IPS-20b (cell line): ENCODE data around the gene LAMA2.

Experiments used
- H3K27ac ChIP-seq: one replicate; pipeline ENCODE4 v1.5.1; 2013; ENCODE audit warnings: low read length
- H3K27me3 ChIP-seq: 2 replicates; pipeline ENCODE4 v1.6.1; 2013; ENCODE audit warnings: mild to moderate bottlenecking, low read length, inconsistent platforms; ENCODE audit not compliant: insufficient read depth
- H3K36me3 ChIP-seq: 2 replicates; pipeline ENCODE4 v1.6.1; 2013; ENCODE audit warnings: low read depth, mild to moderate bottlenecking, inconsistent platforms, low read length, moderate library complexity; ENCODE audit not compliant: insufficient read depth
- H3K4me1 ChIP-seq: 2 replicates; pipeline ENCODE4 v1.6.1; 2013; ENCODE audit warnings: mild to moderate bottlenecking, control low read depth, inconsistent platforms, low read length, moderate library complexity; ENCODE audit not compliant: insufficient read depth
- H3K4me3 ChIP-seq: 2 replicates; pipeline ENCODE4 v1.5.1; 2013; ENCODE audit warnings: mild to moderate bottlenecking, low read length, inconsistent platforms
- H3K9ac ChIP-seq: 2 replicates; pipeline ENCODE4 v1.6.1; 2013; ENCODE audit warnings: low read depth, mild to moderate bottlenecking, inconsistent platforms, low read length, moderate library complexity
- H3K9me3 ChIP-seq: 2 replicates; pipeline ENCODE4 v1.6.1; 2013; ENCODE audit warnings: mild to moderate bottlenecking, low read depth, low read length, inconsistent platforms; ENCODE audit not compliant: insufficient read depth

Gene LAMA2

DNA sequence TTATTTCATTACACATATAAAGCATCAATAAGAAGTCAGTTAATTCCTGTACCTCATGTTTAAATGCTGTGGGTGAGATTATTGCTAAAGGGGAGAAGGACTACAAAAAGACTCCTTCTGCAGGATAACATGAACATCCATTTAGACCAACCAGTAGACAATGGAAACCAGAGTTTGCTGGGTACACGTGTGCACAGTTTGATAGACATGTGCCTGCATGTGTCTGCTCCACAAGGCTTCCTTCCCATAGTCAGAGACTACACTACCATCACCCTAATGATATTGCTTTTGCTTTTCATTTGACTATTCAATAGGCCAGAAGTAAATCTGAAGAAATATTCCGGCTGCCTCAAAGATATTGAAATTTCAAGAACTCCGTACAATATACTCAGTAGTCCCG is 595.4 kb downstream of the LAMA2 start:
- H3K27me3 ChIP-seq: no peaks in the 10 kb centered on the region
- H3K36me3 ChIP-seq: no peaks in the 10 kb centered on the region
- H3K9ac ChIP-seq: no peak overlapping the region
- no peaks in the 10 kb centered on the region for H3K9me3 ChIP-seq
- no peak overlapping the region for H3K4me3 ChIP-seq
- no peak overlapping the region for H3K27ac ChIP-seq
- 0 out of 2 replicates have a peak, but pooled peaks cover 4% of the 10 kb centered on the region for H3K4me1 ChIP-seq

DNA sequence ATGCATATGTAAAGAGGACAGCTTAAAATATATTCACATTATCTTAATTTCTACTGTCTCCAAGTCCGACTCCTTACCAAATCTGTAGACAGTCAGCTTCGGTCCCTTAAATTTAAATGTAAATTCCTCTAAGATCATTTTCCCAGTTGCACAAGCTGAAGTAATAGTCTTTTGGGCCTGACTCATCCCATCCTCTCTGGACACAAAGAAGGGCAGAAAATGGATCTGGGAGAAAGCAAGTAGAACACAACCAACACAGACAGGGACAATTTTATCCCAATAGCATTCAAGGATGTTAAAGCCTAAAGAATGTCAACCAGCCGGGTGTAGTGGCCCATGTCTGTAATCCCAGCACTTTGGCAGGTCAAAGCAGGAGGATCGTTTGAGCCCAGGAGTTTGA is 598.8 kb downstream of the LAMA2 start:
- Histone ChIP-seq H3K9ac (no peak overlapping the region), H3K4me1 (no peaks in the 10 kb centered on the region), H3K9me3 (no peaks in the 10 kb centered on the region), H3K27me3 (no peaks in the 10 kb centered on the region), H3K36me3 (no peaks in the 10 kb centered on the region), H3K27ac (no peak overlapping the region), H3K4me3 (no peak overlapping the region)

DNA sequence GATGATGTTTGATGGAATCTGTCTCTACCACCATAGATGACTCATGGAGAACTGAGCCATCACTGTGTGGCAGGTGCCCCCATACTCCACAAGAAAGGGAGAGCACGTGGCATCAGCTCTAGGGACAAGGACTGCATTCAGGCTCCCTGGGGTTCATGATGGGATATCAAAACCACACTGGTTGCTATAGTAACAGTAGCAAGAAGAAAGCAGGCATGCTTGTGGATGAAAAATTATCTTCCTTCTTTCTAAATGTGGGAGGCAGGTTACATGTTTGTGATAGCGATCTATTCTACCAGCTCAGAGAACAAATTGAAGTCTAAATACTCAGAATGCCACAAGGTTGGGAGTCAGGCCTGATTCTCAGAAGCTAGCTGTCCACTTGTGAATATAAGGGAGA is 602.8 kb downstream of the LAMA2 start:
- Histone ChIP-seq H3K9me3 (no peaks in the 10 kb centered on the region), H3K36me3 (no peaks in the 10 kb centered on the region), H3K27ac (no peak overlapping the region), H3K4me3 (no peak overlapping the region), H3K9ac (no peak overlapping the region), H3K27me3 (no peaks in the 10 kb centered on the region), H3K4me1 (no peaks in the 10 kb centered on the region)

GRCh38 chr6:129486327-129486726 is 603.4 kb downstream of the LAMA2 start:
- H3K4me1 ChIP-seq: no peaks in the 10 kb centered on the region
- H3K9me3 ChIP-seq: no peaks in the 10 kb centered on the region
- no peaks in the 10 kb centered on the region for H3K27me3 ChIP-seq
- no peak overlapping the region for H3K9ac ChIP-seq
- no peaks in the 10 kb centered on the region for H3K36me3 ChIP-seq
- no peak overlapping the region for H3K4me3 ChIP-seq
- no peak overlapping the region for H3K27ac ChIP-seq

DNA sequence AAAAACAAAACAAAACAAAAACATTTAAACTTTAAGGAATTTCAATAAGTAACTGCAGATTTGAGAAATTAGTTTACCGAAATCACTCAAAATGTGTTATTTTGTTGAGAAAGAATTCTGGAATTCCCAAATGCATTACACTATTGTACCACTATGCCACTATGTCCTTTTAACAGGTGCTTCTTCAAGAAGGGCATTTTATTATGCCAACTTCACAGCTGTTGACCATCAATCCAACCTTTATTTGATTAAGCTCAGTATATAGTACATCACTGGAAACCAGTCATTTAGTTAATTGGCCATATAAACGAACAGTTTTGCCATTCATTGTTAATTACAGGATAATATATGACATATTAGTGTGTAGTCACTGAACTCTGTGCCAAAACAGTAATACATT is 605.4 kb downstream of the LAMA2 start:
- Histone ChIP-seq H3K27me3 (no peaks in the 10 kb centered on the region), H3K9me3 (no peaks in the 10 kb centered on the region), H3K36me3 (no peaks in the 10 kb centered on the region), H3K9ac (no peak overlapping the region), H3K27ac (no peak overlapping the region), H3K4me3 (no peak overlapping the region), H3K4me1 (peaks cover 3% of the 10 kb centered on the region; the same call in 1 of the 2 replicates)

- Histone ChIP-seq H3K4me1 (peaks cover 3% of the 10 kb centered on the region; the same call in 1 of the 2 replicates), H3K9me3 (no peaks in the 10 kb centered on the region), H3K27ac (no peak overlapping the region), H3K4me3 (no peak overlapping the region), H3K9ac (no peak overlapping the region), H3K27me3 (no peaks in the 10 kb centered on the region), H3K36me3 (no peaks in the 10 kb centered on the region)
Observed at GRCh38 chr6:129489215-129489765, 606.4 kb downstream of the LAMA2 start.

DNA sequence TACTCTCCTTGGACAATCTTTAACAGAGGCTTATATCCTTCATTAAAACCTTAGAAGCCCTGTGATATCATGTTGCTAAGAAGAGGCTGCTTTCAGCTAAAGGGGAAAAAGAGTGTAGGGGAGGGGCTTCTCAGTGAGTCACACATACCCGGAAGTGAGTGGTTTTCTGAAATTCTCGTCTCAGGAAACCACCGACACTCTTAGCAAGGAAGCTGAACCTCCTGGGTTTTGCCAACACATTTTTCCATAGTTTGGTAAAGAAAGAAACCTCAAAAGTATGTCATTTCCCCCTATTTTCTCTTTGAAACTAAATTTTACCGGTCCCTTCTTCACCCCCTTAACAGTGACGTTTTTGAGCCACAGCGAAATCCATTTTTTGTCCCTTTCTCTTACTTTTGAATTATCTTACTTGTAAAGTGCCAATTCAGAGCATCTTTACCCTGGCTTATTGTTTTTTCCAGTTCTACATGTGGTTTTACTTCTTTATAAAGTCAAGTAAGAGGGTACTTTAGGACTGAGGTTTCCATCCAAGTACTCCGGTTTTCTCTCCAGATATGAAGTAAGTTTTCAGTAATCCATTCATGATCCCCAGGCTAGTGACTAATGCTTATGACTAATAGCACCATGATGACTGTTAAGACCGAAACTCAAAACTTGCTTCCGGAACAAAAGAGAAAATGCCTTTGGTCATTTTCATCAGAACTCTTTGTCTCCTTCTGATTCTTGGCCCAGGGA is 607.8 kb downstream of the LAMA2 start:
- Histone ChIP-seq H3K27me3 (no peaks in the 10 kb centered on the region), H3K4me1 (peaks cover 3% of the 10 kb centered on the region; the same call in 1 of the 2 replicates), H3K9ac (no peak overlapping the region), H3K4me3 (no peak overlapping the region), H3K36me3 (no peaks in the 10 kb centered on the region), H3K27ac (no peak overlapping the region), H3K9me3 (no peaks in the 10 kb centered on the region)

GRCh38 chr6:129491436-129491835 is 608.5 kb downstream of the LAMA2 start:
- H3K4me1 ChIP-seq: peaks cover 3% of the 10 kb centered on the region; the same call in 1 of the 2 replicates
- no peak overlapping the region for H3K27ac ChIP-seq
- no peaks in the 10 kb centered on the region for H3K9me3 ChIP-seq
- no peaks in the 10 kb centered on the region for H3K27me3 ChIP-seq
- no peak overlapping the region for H3K4me3 ChIP-seq
- H3K36me3 ChIP-seq: no peaks in the 10 kb centered on the region
- no peak overlapping the region for H3K9ac ChIP-seq

- Histone ChIP-seq H3K27ac (no peak overlapping the region), H3K4me1 (peaks cover 3% of the 10 kb centered on the region; the same call in 1 of the 2 replicates), H3K27me3 (no peaks in the 10 kb centered on the region)
Observed at GRCh38 chr6:129492260-129492659, 609.3 kb downstream of the LAMA2 start.

GRCh38 chr6:129493354-129493902 is 610.5 kb downstream of the LAMA2 start:
- H3K4me3 ChIP-seq: no peak overlapping the region

More at GRCh38 chr6:129492260-129492659, 609.3 kb downstream of the LAMA2 start:
- no peak overlapping the region for H3K4me3 ChIP-seq
- H3K36me3 ChIP-seq: no peaks in the 10 kb centered on the region
- no peak overlapping the region for H3K9ac ChIP-seq
- H3K9me3 ChIP-seq: no peaks in the 10 kb centered on the region

GRCh38 chr6:129494099-129494498 is 611.2 kb downstream of the LAMA2 start:
- Histone ChIP-seq H3K27ac (no peak overlapping the region), H3K4me3 (no peak overlapping the region), H3K4me1 (peaks cover 3% of the 10 kb centered on the region; the same call in 1 of the 2 replicates), H3K9ac (no peak overlapping the region), H3K36me3 (no peaks in the 10 kb centered on the region), H3K9me3 (no peaks in the 10 kb centered on the region), H3K27me3 (no peaks in the 10 kb centered on the region)

More at GRCh38 chr6:129493354-129493902, 610.5 kb downstream of the LAMA2 start:
- Histone ChIP-seq H3K36me3 (no peaks in the 10 kb centered on the region), H3K9me3 (no peaks in the 10 kb centered on the region), H3K9ac (no peak overlapping the region), H3K4me1 (peaks cover 3% of the 10 kb centered on the region; the same call in 1 of the 2 replicates), H3K27me3 (no peaks in the 10 kb centered on the region), H3K27ac (no peak overlapping the region)

- no peak overlapping the region for H3K27ac ChIP-seq
- H3K27me3 ChIP-seq: no peaks in the 10 kb centered on the region
- H3K9me3 ChIP-seq: no peaks in the 10 kb centered on the region
- H3K4me1 ChIP-seq: peaks cover 7% of the 10 kb centered on the region; the same call in 1 of the 2 replicates
- H3K4me3 ChIP-seq: no peak overlapping the region
- no peaks in the 10 kb centered on the region for H3K36me3 ChIP-seq
- H3K9ac ChIP-seq: no peak overlapping the region
Observed at GRCh38 chr6:129494586-129494985, 611.6 kb downstream of the LAMA2 start.
